Sigmoid colon (tissue), 7 donors: ENCODE results near the gene KRTAP22-1. TPM values are rescaled to one million over a fixed set of nuclear protein-coding genes. Genes with fewer than 3 reads are reported as not detected.

Experiments used
- DNase-seq: peaks from one replicate; pipeline ENCODE4 v3.0.0-alpha.2; 2019
- H3K27ac ChIP-seq, 4 donors: fragments of 200-600 bp; sonication (generic); one replicate each; pipeline ENCODE4 v1.5.1; 2016 to 2019; ENCODE audit warnings: mild to moderate bottlenecking in 1 of 4
- H3K27me3 ChIP-seq, 3 donors: fragments of 200-600 bp; sonication (generic); one replicate each; pipeline ENCODE4 v1.5.1; 2019; ENCODE audit warnings: mild to moderate bottlenecking in 1 of 3
- H3K36me3 ChIP-seq, 4 donors: fragments of 200-600 bp; sonication (generic); one replicate each; pipeline ENCODE4 v1.5.1; 2016 to 2019
- H3K4me1 ChIP-seq, 4 donors: fragments of 200-600 bp; sonication (generic); one replicate each; pipeline ENCODE4 v1.5.1; 2017 to 2019
- H3K4me3 ChIP-seq, 4 donors: fragments of 200-600 bp; sonication (generic); one replicate each; pipeline ENCODE4 v1.5.1; 2017 to 2019; ENCODE audit warnings: mild to moderate bottlenecking in 2 of 4, moderate library complexity in 1 of 4
- H3K9me3 ChIP-seq, 4 donors: fragments of 200-600 bp in 3 of 4; sonication (generic) in 3 of 4; one replicate each; pipeline versions ENCODE4 v1.5.1 to v1.6.1; 2013 to 2019
- EP300 ChIP-seq, 4 donors: sonication (generic); formaldehyde crosslinking; IDR thresholded peaks; one replicate each; pipeline ENCODE4 v1.6.1; 2017; ENCODE audit warnings: antibody characterized with exemption in 4 of 4
- POLR2A ChIP-seq, 2 donors: fragments of 450-650 bp; IDR thresholded peaks; one replicate each; pipeline ENCODE4 v1.6.1; 2016; ENCODE audit warnings: antibody characterized with exemption in 2 of 2, mild to moderate bottlenecking in 2 of 2, moderate library complexity in 2 of 2
- POLR2AphosphoS5 ChIP-seq, 4 donors: sonication (generic); formaldehyde crosslinking; IDR thresholded peaks; one replicate each; pipeline ENCODE4 v1.6.1; 2017; ENCODE audit warnings: antibody characterized with exemption in 4 of 4
- whole genome bisulfite sequencing, 2 donors: extraction: QIAGEN DNeasy Blood & Tissue Kit; methylation state at CpG; one replicate each; pipeline ENCODE4 v1.1.7; 2013; 5-methylcytosine and 5-hydroxymethylcytosine counted together
- intact Hi-C: fragments of 100-400 bp; cut with DNase I; formaldehyde crosslinking; loops from one replicate; pipeline ENCODE4 v1.15.1; 2023
- polyA plus RNA-seq, 3 donors: library from polyadenylated mRNA; stranded (reverse); fragments of 200-250 nt; gene quantifications; one replicate each; pipeline ENCODE4 v1.2.3, GENCODE V29; 2013
- small RNA-seq, 3 donors: library from RNA; depleted of rRNA; stranded (forward); fragments of <200 nt; gene quantifications; one replicate each; pipeline ENCODE3, GENCODE V24; 2016
- total RNA-seq, 4 donors: library from RNA; depleted of rRNA; stranded (reverse); fragments of >200 nt; gene quantifications; one replicate each; pipeline ENCODE4 v1.1.0, GENCODE V29; 2016
- TF ChIP-seq, protein P1 (sequence below), 4 experiments: fragments of 450-650 bp in 3 of 4; fragments of 200-600 bp in 1 of 4; IDR thresholded peaks; one replicate each; pipeline ENCODE4 v1.5.1; 2016 to 2019; ENCODE audit warnings: antibody characterized with exemption in 4 of 4, mild to moderate bottlenecking in 3 of 4, moderate library complexity in 2 of 4
- donor health status: healthy with polysubstance abuse.
- donor health status: Bipolar disorder and iron deficiency.
- donor health status: healthy.

The KRTAP22-1 gene
- total and polyA plus RNA-seq, 7 donors = not detected

DNA sequence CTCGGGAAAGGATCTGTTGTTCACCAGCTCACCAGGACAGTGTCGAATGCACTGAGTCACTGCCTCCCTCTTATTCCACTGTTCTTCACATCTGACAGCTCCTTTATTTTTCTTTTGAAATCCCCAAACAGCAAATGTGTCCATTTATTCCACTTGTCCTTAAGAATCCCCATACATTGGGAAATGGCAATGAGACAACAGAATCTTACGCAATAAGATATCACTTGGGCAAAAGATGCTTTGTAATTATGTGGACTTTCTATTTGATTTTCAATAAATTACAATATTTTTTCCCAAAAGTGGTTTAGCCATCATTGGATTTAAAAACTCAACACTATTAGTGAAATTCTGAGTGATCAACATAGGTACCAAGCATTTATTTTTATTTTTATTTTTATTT is 37.8 kb downstream of the KRTAP22-1 start:
- Histone ChIP-seq H3K27ac (no peak overlapping the region), H3K4me1 (no peaks in the 10 kb centered on the region), H3K9me3 (no peaks in the 10 kb centered on the region), H3K36me3 (no peaks in the 10 kb centered on the region), H3K4me3 (no peak overlapping the region), H3K27me3 (no peaks in the 10 kb centered on the region)
- WGBS, 2 donors = 86 to 95% methylated on average over 3 of the region's 3 CpGs
- DNase-seq = no peak
- intact Hi-C loops = no loop called here
- TF ChIP-seq, protein P1, sequence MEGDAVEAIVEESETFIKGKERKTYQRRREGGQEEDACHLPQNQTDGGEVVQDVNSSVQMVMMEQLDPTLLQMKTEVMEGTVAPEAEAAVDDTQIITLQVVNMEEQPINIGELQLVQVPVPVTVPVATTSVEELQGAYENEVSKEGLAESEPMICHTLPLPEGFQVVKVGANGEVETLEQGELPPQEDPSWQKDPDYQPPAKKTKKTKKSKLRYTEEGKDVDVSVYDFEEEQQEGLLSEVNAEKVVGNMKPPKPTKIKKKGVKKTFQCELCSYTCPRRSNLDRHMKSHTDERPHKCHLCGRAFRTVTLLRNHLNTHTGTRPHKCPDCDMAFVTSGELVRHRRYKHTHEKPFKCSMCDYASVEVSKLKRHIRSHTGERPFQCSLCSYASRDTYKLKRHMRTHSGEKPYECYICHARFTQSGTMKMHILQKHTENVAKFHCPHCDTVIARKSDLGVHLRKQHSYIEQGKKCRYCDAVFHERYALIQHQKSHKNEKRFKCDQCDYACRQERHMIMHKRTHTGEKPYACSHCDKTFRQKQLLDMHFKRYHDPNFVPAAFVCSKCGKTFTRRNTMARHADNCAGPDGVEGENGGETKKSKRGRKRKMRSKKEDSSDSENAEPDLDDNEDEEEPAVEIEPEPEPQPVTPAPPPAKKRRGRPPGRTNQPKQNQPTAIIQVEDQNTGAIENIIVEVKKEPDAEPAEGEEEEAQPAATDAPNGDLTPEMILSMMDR (IDR thresholded peaks at IDR 0.05) = no peak
- no peak for TF ChIP-seq POLR2AphosphoS5 (IDR thresholded peaks at IDR 0.05)
- no peak for TF ChIP-seq EP300 (IDR thresholded peaks at IDR 0.05)
- no peak for TF ChIP-seq POLR2A (IDR thresholded peaks at IDR 0.05)

DNA sequence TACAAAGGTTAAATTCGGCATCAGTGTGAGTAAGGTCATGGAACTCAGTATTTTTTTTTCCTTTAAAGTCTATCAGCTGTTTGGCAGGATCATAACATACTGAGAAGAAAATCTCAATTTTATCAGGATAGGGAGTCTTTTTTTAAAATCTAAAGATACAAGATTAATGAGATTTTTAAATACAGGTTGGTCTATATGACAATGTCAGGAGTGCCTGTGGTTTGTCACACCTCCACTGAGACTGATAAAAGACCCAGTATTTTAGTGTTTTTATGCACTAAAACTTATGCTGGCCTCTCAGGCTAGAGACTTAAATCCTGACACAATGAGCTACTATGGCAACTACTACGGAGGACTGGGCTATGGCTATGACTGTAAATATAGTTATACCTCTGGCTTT is 41.7 kb downstream of the KRTAP22-1 start, which contains the start of gene KRTAP20-3:
Gene KRTAP20-3 (plus strand): TSS at position 301 of the 400 bp plus-strand sequence.
- H3K27me3 ChIP-seq = no peaks in the 10 kb centered on the region
- intact Hi-C loops = no loop called here
- TF ChIP-seq, protein P1 (IDR thresholded peaks at IDR 0.05) = no peak
- TF ChIP-seq EP300 (IDR thresholded peaks at IDR 0.05) (no peak), POLR2A (IDR thresholded peaks at IDR 0.05) (no peak), POLR2AphosphoS5 (IDR thresholded peaks at IDR 0.05) (no peak)
- no peak within 1 kb of the TSS for H3K27ac ChIP-seq
- H3K4me3 ChIP-seq = no peak within 1 kb of the TSS
- H3K4me1 ChIP-seq = no peaks in the 10 kb centered on the region
- H3K9me3 ChIP-seq = no peaks in the 10 kb centered on the region
- no peak for DNase-seq
- 89 to 93% methylated on average over 2 of the region's 2 CpGs for WGBS, 2 donors
- no peaks in the 10 kb centered on the region for H3K36me3 ChIP-seq

DNA sequence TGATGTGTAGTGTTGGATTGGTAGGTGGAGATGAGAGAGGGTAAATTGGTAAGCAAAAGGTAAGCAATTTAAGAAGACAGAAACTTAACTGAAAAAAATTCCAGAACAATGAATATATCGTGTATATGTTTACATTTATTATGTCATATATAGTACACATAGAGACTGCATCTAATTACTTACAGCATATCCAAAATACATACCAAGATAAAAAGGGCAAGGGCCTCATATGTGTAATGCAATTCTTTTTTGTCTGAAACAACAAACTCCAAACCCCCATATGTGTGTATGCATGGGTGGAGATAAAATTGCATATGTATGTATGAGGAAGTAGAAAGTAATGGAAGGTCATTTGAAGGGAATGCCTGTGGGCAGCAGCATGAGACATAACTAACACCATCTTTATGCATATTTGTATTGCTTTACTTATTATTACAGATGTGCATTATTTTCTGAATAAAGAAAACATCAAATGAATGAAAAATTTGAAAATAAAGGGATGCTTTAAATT is 46.1 kb downstream of the KRTAP22-1 start:
- no peaks in the 10 kb centered on the region for H3K9me3 ChIP-seq
- no peaks in the 10 kb centered on the region for H3K4me1 ChIP-seq
- intact Hi-C loops = no loop called here
- no peak overlapping the region for H3K27ac ChIP-seq
- TF ChIP-seq POLR2AphosphoS5 (IDR thresholded peaks at IDR 0.05) (no peak), EP300 (IDR thresholded peaks at IDR 0.05) (no peak), POLR2A (IDR thresholded peaks at IDR 0.05) (no peak)
- TF ChIP-seq, protein P1 (IDR thresholded peaks at IDR 0.05) = no peak
- no peaks in the 10 kb centered on the region for H3K27me3 ChIP-seq
- H3K4me3 ChIP-seq = no peak overlapping the region
- WGBS, 2 donors = 74 to 82% methylated on average over 1 of the region's 1 CpG
- H3K36me3 ChIP-seq = no peaks in the 10 kb centered on the region
- DNase-seq = no peak

Small RNAs within 50 kb of the gene (small RNA-seq; reads per million reads assigned to genes)
- 0 reads per million in 3 donors for gene KRTAP20-1
- gene KRTAP20-3 = 0 reads per million in 3 donors
- 0 reads per million in 3 donors for gene KRTAP20-4
- gene KRTAP22-1 = 0 reads per million in 3 donors
- 0 reads per million in 3 donors for gene KRTAP22-2

Other genes with a start within 250 kb of the KRTAP22-1 start
- not detected for gene KRTAP13-2, start 228.8 kb upstream of the KRTAP22-1 start, total RNA-seq
- gene KRTAP13-2, start 228.8 kb upstream of the KRTAP22-1 start, polyA plus RNA-seq = 1 to 10 TPM; 1.8 to 6.0 (median 2.4) TPM
- not detected for gene KRTAP13-1, start 205.1 kb upstream of the KRTAP22-1 start, total RNA-seq
- gene KRTAP13-1, start 205.1 kb upstream of the KRTAP22-1 start, polyA plus RNA-seq = not detected
- gene KRTAP13-3, start 175.2 kb upstream of the KRTAP22-1 start, total RNA-seq = not detected
- gene KRTAP13-3, start 175.2 kb upstream of the KRTAP22-1 start, polyA plus RNA-seq = not detected
- not detected for gene KRTAP13-4, start 170.9 kb upstream of the KRTAP22-1 start, total RNA-seq
- gene KRTAP13-4, start 170.9 kb upstream of the KRTAP22-1 start, polyA plus RNA-seq = not detected
- gene KRTAP15-1, start 160.8 kb upstream of the KRTAP22-1 start, total RNA-seq = not detected
- gene KRTAP15-1, start 160.8 kb upstream of the KRTAP22-1 start, polyA plus RNA-seq = not detected
- gene KRTAP19-1, start 120.7 kb upstream of the KRTAP22-1 start, total RNA-seq = not detected
- gene KRTAP19-1, start 120.7 kb upstream of the KRTAP22-1 start, polyA plus RNA-seq = not detected
- gene KRTAP19-2, start 113.7 kb upstream of the KRTAP22-1 start, total RNA-seq = not detected
- not detected for gene KRTAP19-2, start 113.7 kb upstream of the KRTAP22-1 start, polyA plus RNA-seq
- not detected for gene KRTAP19-3, start 109.1 kb upstream of the KRTAP22-1 start, total RNA-seq
- not detected for gene KRTAP19-3, start 109.1 kb upstream of the KRTAP22-1 start, polyA plus RNA-seq
- not detected for gene KRTAP19-4, start 103.9 kb upstream of the KRTAP22-1 start, total RNA-seq
- not detected for gene KRTAP19-4, start 103.9 kb upstream of the KRTAP22-1 start, polyA plus RNA-seq
- not detected for gene KRTAP19-5, start 98.9 kb upstream of the KRTAP22-1 start, total RNA-seq
- not detected for gene KRTAP19-5, start 98.9 kb upstream of the KRTAP22-1 start, polyA plus RNA-seq
- not detected for gene KRTAP19-6, start 59.2 kb upstream of the KRTAP22-1 start, total RNA-seq
- gene KRTAP19-6, start 59.2 kb upstream of the KRTAP22-1 start, polyA plus RNA-seq = not detected
- not detected for gene KRTAP19-7, start 39.8 kb upstream of the KRTAP22-1 start, total RNA-seq
- not detected for gene KRTAP19-7, start 39.8 kb upstream of the KRTAP22-1 start, polyA plus RNA-seq
- not detected for gene KRTAP22-2, start 10.7 kb upstream of the KRTAP22-1 start, total RNA-seq
- gene KRTAP22-2, start 10.7 kb upstream of the KRTAP22-1 start, polyA plus RNA-seq = not detected
- not detected for gene KRTAP6-3, start 8.6 kb upstream of the KRTAP22-1 start, total RNA-seq
- not detected for gene KRTAP6-3, start 8.6 kb upstream of the KRTAP22-1 start, polyA plus RNA-seq
- not detected for gene KRTAP6-2, start 2.2 kb upstream of the KRTAP22-1 start, total RNA-seq
- not detected for gene KRTAP6-2, start 2.2 kb upstream of the KRTAP22-1 start, polyA plus RNA-seq
- not detected for gene KRTAP6-1, start 12.8 kb downstream of the KRTAP22-1 start, total RNA-seq
- not detected for gene KRTAP6-1, start 12.8 kb downstream of the KRTAP22-1 start, polyA plus RNA-seq
- not detected for gene KRTAP20-1, start 15.3 kb downstream of the KRTAP22-1 start, total RNA-seq
- gene KRTAP20-1, start 15.3 kb downstream of the KRTAP22-1 start, polyA plus RNA-seq = not detected
- not detected for gene KRTAP20-4, start 19.5 kb downstream of the KRTAP22-1 start, total RNA-seq
- not detected for gene KRTAP20-4, start 19.5 kb downstream of the KRTAP22-1 start, polyA plus RNA-seq
- not detected for gene KRTAP20-2, start 34.1 kb downstream of the KRTAP22-1 start, total RNA-seq
- gene KRTAP20-2, start 34.1 kb downstream of the KRTAP22-1 start, polyA plus RNA-seq = not detected
- not detected for gene KRTAP20-3, start 41.8 kb downstream of the KRTAP22-1 start, total RNA-seq
- gene KRTAP20-3, start 41.8 kb downstream of the KRTAP22-1 start, polyA plus RNA-seq = not detected
- gene KRTAP21-3, start 117.7 kb downstream of the KRTAP22-1 start, total RNA-seq = not detected
- gene KRTAP21-3, start 117.7 kb downstream of the KRTAP22-1 start, polyA plus RNA-seq = not detected
- not detected for gene KRTAP21-2, start 146.2 kb downstream of the KRTAP22-1 start, total RNA-seq
- not detected for gene KRTAP21-2, start 146.2 kb downstream of the KRTAP22-1 start, polyA plus RNA-seq
- not detected for gene KRTAP21-1, start 154.3 kb downstream of the KRTAP22-1 start, total RNA-seq
- not detected for gene KRTAP21-1, start 154.3 kb downstream of the KRTAP22-1 start, polyA plus RNA-seq
- gene KRTAP8-1, start 212.2 kb downstream of the KRTAP22-1 start, total RNA-seq = not detected
- not detected for gene KRTAP8-1, start 212.2 kb downstream of the KRTAP22-1 start, polyA plus RNA-seq
- gene KRTAP7-1, start 228.7 kb downstream of the KRTAP22-1 start, total RNA-seq = not detected
- gene KRTAP7-1, start 228.7 kb downstream of the KRTAP22-1 start, polyA plus RNA-seq = not detected